Adrenal gland (tissue), 5 donors: Measurements from ENCODE around the gene P2RY1.

ENCODE experiments used
- CTCF ChIP-seq, 6 experiments: fragments of 450-650 bp in 4 of 6; fragments of 200-600 bp in 2 of 6; sonication (generic) in 1 of 6; IDR thresholded peaks; 1 replicate in 5 of 6; 2 replicates in 1 of 6; pipeline versions ENCODE4 v1.5.1 to v1.8.0; 2016 to 2021; ENCODE audit warnings: antibody characterized with exemption in 6 of 6, mild to moderate bottlenecking in 2 of 6, moderate library complexity in 1 of 6
- POLR2A ChIP-seq, 2 donors: fragments of 450-650 bp; IDR thresholded peaks; one replicate each; pipeline ENCODE4 v1.6.1; 2017; ENCODE audit warnings: antibody characterized with exemption in 2 of 2, mild to moderate bottlenecking in 2 of 2, moderate library complexity in 1 of 2
- donor health status: DM: no; HTN: no; CAD: no.

- TF ChIP-seq CTCF (IDR thresholded peaks at IDR 0.05) (no peak), POLR2A (IDR thresholded peaks at IDR 0.05) (no peak)
These were observed 9.4 kb upstream of the P2RY1 start for GRCh38 chr3:152825566-152825965.
